OCI-LY7 (cell line): ENCODE results near the gene MT1H.

Experiments used
- EZH2phosphoT487 ChIP-seq: fragments of 200-600 bp; sonication (generic); IDR thresholded peaks from 2 replicates; pipeline ENCODE4 v1.6.1; 2018; ENCODE audit warnings: low read depth, borderline replicate concordance, mild to moderate bottlenecking, mixed run types, antibody characterized with exemption, low read length, moderate library complexity, mixed read lengths
- TF ChIP-seq, protein P1 (sequence below): fragments of 200-600 bp; sonication (generic); conservative IDR thresholded peaks from 2 replicates; pipeline ENCODE4 v1.5.1; 2014; ENCODE audit warnings: mild to moderate bottlenecking, antibody characterized with exemption, low read length, moderate library complexity, mixed read lengths

DNA sequence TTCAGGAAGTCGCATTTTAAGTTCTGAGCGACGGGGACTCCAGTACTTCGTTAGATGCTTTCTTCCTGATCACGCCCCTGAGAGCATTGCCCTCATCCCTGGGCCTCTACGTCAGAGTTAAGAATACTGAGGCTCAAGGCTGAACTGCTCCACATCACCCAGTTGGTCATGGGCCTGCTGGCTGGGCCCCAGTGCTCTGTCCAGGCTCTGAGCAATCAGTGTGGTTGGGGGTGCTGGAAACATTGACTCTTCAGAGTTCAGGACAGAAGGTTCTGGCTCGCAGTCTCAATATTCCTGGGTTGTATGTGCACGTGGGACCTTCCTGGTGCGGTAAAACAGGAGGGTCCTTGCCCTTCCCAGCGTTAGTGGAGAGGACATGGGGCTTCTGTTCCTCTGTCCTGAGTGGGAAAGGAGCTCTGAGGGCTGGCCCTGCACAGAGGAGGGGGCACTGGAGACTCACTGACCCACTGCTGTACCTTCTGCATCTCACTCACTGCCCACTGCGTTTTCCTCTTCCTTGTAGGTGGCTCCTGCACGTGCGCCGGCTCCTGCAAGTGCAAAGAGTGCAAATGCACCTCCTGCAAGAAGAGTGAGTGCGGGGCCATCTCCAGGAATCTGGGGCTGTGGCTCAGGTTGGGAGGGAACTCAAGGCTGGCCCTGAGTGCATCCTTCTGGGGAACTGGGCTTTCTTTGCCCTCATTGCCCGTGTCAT, 43.5 kb upstream of the MT1H start:
- TF ChIP-seq, protein P1, sequence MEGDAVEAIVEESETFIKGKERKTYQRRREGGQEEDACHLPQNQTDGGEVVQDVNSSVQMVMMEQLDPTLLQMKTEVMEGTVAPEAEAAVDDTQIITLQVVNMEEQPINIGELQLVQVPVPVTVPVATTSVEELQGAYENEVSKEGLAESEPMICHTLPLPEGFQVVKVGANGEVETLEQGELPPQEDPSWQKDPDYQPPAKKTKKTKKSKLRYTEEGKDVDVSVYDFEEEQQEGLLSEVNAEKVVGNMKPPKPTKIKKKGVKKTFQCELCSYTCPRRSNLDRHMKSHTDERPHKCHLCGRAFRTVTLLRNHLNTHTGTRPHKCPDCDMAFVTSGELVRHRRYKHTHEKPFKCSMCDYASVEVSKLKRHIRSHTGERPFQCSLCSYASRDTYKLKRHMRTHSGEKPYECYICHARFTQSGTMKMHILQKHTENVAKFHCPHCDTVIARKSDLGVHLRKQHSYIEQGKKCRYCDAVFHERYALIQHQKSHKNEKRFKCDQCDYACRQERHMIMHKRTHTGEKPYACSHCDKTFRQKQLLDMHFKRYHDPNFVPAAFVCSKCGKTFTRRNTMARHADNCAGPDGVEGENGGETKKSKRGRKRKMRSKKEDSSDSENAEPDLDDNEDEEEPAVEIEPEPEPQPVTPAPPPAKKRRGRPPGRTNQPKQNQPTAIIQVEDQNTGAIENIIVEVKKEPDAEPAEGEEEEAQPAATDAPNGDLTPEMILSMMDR: no peak
- TF ChIP-seq EZH2phosphoT487: no peak
